GM10847 (cell line): ENCODE results near the gene HEXD.

ENCODE experiments used
- POLR2A ChIP-seq: IDR thresholded peaks from 2 replicates; pipeline ENCODE4 v1.6.1; 2011; ENCODE audit not compliant: insufficient read length; ENCODE audit errors: extremely low read depth

Gene HEXD

DNA sequence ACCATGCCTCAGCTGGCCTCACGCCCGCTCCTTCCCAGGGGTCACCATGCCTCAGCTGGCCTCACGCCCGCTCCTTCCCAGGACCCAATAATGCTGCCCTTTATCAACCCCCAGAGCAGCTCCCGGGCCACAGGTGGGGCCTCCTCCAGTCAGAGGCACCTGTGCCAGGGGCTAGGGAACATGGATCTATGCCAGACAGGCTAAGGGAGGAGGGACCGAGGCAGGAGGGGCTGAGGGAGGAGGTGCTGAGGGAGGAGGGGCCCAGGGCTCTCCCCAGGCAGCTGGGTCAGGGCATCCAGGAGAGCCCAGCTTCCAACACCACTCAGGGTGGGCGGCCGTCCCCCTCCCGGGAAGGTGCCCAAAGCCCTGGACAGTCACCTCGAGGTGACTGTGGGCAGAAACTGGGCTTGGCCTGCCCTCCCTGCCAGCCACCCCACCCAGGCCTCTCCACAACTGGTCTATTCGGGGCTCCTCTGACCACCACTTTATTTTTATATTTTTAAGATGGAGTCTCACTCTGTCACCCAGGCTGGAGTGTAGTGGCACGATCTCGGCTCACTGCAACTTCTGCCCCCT, 27.2 kb upstream of the HEXD start:
- no peak for TF ChIP-seq POLR2A

DNA sequence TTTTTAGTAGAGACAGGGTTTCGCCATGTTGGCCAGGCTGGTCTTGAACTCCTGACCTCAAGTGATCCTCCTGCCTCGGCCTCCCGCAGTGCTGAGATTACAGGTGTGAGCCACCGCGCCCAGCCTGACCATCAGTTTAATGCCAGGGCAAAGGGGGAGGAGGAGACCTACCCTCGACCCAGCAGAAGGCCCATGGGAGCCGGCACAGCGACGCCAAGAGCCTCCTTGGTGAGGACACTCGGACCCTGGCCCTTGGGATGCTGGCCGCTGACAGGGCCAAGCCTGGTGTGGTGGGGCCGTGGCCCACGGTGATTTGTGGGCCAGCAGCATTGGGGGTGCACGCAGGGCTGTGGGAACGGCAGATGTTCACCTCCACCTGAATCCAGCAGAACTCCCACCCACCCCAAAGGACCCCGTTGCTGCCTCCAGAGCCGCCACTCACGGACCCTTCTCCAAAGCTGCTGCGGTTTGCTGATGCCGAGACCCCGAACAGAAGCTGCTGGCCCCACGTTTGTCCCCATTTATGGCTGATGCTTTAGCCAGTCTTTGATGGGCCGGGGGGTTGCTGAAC, 26.6 kb upstream of the HEXD start:
- no peak for TF ChIP-seq POLR2A

GRCh38 chr17:82392209-82392920, 25.8 kb upstream of the HEXD start:
- no peak for TF ChIP-seq POLR2A

DNA sequence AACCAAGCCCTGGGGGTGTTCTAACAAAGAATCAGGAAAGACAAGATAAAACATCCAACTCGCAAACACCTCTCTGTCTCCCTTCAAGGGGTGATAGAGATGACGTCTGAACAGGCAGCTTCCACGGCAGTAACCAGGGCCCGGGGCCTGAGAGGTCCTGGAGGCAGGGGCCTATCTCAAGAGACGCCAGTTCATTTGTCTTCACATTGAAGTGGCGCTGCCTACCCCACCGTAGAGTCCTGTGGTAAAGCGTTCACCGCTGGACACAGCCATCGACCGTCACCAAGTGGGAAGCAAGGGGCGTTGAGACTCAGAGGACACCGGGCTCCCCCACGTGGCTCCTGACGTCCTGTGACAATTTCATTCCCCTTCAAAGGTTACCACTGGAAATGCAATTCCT, 25.2 kb upstream of the HEXD start:
- TF ChIP-seq POLR2A, result no peak

DNA sequence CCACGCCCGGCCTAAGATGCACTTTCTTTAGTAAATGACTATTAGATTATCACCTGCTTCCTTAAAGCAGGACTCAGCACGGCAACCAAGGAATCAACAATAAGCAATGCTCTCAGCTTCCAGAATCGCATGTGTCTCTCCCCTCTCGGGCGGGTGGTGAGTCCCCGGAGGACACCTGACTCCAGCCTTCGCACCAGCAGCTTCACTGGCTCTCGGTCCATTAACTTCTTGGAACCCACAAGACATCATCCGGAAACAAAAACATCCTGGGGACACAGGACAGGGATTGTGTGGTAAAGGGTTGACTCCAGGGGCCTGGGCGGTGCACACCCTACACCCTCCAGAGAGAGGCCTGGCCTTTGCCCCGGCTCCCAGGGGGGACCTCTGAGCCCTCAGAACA, 23.9 kb upstream of the HEXD start:
- TF ChIP-seq POLR2A, result no peak

DNA sequence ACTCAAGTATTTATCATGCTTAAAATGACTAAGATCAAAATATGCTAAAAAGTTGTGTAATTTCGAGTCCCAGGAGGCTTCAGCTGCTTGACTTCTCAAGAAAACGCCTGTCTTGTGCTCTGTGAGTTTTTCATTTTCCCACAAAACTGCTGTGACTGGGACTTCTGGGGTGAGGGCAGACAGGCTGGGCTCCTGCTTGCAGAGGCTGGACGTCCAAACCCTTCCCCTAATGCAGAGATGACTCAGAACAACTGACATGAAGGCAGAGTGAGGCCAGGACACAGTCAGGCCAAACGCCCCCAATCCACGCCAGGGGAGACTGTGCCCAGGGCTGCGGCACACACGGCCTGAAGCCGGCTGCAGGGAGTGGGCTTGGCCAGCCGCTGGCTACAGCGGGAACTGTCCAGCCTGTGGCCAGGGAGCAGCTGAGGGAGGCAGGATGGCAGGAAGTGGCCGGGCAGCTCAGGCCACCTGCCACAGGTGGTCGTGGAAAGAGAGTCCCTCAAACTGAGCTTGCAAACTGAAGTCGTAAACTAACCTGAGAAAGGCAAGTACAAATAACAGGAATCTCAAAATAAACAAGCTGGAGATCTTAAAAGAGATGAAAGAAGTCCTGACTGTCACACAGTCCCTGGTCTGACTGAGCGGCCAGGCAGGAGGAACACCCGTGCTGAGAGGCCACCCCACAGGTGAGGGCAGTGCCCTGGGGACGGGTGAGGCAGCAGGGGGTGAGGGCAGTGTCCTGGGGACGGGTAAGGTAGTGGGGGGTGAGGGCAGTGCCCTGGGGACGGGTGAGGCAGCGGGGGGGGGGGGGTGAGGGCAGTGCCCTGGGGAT, 21.3 kb upstream of the HEXD start:
- no peak for TF ChIP-seq POLR2A

DNA sequence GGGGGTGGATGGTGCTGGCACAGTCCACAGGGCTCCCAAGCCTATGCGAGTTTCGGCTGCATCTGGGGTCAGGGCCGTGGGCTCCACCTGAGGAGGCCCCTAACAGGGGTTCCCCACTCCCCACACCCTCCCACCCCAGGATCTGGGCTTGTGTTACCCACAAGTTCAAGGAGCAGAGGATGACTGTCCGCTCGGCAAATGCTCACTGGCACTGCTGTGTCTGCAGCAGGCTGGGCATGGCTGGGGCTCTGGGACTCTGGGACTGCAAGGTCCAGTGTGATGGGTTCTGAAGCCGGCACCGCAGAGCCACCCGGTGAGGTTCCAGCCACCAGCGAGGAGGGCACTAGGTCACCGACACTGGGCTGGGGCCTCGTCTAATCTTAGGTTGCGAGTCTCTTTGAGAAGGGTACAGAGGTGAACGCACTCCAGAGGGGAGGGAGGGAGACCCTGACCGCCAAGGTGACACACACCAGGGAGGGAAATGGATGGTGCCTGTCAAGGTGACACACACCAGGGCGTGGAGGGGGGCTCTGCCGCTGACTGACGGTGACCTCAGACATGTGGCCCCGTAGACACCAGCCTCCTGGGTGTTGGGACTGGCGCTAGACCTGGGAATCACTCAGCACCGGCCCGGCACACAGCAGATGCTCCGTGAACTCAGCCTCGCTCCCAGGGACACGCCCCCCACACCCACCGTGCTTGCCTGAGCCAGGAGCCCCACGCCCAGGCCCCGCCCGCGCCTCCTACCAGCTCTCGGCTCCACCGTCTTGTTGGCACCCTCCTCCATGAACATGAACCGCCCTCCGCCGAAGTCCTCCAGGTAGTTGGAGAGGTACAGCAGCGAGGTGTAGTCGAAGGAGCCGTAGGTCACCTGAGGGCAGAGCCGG, 20.5 kb upstream of the HEXD start:
- TF ChIP-seq POLR2A, result no peak

DNA sequence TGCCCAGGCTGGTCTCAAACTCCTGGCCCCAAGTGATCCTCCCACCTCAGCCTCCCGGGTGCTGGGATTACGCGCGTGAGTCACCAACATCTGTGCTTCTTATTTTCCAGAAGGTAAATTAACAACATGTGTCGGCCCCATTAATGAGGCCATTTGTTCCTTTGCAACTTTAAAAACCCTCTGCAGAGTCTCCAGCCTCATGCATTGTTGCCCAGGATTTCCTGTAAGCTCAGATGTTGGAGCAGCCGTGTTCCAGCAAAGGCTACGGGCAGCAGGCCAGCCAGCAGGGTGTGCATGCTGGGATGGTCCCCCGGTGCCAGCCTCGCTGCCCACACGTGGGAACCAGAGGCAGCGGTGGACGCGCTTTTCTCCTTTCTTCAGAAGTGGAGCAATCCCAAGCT, 19.1 kb upstream of the HEXD start:
- no peak for TF ChIP-seq POLR2A

GRCh38 chr17:82399601-82400101, 18.5 kb upstream of the HEXD start:
- TF ChIP-seq POLR2A, result no peak

DNA sequence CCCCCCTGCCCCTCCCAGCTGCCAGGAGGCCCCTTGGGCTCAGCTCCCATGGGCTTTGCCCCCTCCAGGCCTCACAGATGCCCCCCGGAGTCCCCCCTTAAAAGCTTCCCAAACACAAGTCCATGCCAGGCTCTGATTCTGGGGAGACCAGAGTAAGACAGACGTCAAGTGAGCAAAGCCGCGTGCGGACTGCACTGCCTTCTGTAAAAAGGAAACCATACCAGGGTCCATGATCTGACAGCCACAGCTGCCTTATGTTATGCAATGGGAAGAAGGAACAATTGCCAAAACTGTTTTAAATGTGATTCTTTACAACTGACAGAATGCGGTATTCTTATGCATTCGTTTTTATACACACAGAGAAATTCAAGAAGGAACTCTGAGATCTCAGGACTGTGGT, 17.9 kb upstream of the HEXD start:
- no peak for TF ChIP-seq POLR2A

- no peak for TF ChIP-seq POLR2A
Measured at GRCh38 chr17:82400830-82401229, 17.3 kb upstream of the HEXD start.

GRCh38 chr17:82402865-82403264, 15.3 kb upstream of the HEXD start:
- TF ChIP-seq POLR2A, result no peak

DNA sequence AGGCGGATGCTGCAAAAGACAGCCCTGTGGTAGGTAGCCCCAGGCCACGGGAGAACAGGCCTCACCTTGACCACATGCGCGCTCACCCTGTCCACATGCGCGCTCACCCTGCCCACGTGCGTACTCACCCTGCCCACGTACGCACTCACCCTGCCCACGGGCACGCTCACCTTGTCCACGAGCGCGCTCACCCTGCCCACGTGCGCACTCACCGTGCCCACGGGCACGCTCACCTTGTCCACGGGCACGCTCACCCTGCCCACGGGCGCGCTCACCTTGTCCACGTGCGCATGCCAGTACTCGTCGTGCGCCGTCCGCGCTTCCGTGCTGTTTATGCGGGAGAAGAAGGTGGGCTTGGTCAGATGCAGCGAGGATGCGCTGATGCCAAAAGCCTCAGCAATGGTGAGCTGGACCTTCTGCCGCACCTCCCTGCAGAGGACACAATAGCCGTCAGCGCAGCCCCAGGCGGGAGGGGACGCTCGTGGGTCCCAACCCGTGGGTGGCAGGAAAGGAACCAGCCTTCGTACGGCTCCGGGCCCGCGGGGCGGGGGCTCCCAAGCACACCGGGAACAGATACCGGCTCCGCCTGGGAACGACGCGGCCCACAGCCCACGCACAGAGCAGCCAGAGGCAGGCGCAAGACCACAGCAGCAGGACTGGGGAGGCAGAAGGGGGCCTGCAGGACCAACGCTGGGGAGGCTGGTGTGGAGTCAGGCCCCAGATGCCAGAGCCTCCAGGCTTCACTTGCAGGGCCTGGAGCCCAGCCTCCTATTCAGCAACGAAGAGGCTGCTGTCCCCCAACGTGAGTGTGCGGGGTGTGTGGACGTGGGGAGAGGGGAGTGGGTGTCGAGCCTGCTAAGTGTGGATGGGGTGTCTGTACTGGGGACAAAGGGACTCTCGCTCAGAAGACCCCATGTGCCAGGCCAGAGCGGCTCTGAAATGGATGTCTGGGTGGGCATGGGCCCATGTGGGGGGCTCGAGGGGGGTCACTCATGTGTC, 14.2 kb upstream of the HEXD start:
- TF ChIP-seq POLR2A, result no peak

- no peak for TF ChIP-seq POLR2A
Measured at GRCh38 chr17:82405051-82405450, 13.1 kb upstream of the HEXD start.

- no peak for TF ChIP-seq POLR2A
Measured at GRCh38 chr17:82406131-82406671, 11.9 kb upstream of the HEXD start.
